HG02623 (cell line): ENCODE results near the gene CHRNA3.

Experiments used
- ATAC-seq: cut with Tn5 transposase; IDR thresholded peaks from one replicate; pipeline ENCODE4 v1.9.1; 2021; ENCODE audit warnings: moderate library complexity; ENCODE audit not compliant: unreplicated experiment

The CHRNA3 gene

GRCh38 chr15:78636378-78636859 lies 15.6 kb upstream of the CHRNA3 start:
- ATAC-seq: no peak

DNA sequence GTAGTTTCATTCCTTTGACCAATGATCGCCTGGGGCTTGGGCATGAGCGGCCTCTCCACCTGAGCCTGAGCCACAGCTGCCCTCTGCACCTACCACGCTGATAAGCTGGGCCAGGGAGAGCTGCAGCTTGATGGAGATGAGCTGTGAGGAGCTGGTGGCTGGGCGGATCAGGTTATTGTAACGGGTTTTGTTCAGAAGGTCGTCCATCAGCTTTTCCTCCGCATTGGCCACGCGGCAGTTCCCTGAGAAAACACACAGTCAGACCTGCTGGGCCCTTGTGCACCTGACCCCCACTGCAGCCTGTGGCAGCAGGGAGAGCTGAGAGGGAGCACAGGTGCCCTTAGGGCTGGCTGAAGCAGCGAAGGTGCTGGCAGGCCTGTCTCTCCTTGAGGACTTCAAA lies 14.6 kb upstream of the CHRNA3 start:
- ATAC-seq: no peak

DNA sequence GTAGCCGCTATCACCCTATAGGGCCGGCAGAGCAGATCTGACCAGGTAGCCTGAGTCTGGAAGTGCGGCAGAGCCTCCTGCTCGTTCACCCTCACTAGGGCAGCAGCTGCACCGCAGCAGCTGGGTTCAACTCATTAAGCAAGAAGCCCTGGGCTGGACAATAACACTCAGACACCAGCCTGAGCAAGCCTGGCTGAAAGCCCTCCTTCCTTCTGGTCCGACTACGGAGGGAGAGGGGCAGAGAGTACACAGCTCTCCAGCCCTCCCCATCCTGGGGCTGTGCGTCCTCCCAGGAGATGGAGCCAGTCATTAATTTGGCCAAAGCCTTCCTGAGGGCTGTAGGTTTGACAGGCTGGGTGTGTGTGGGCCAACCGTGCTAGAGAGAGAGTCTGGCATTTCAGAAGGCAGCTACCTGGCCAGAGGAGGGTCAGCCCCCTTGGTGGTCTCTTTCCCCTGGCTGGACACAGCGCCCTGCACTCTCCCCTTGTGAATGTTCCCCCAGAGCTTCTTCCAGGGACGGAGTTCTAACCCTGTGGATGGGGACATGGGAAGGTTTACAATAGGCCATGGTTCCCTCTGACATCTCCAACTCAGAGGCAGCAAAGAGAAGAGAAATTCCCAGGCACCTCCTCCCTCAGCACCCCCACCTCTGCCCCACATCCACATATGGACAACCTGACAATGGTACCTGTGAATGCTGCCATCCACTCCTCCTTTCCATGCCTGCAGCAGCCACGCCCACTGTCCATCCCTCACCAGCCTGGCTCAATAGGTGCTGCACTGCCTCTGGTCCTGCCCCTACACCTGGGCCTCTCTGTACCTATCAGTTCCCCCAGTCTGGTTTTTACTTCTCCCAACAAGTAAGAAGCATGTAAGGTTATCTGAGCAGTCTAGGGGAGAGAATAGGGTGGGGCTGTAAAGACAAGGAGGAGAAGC lies 13.7 kb upstream of the CHRNA3 start:
- no peak for ATAC-seq

DNA sequence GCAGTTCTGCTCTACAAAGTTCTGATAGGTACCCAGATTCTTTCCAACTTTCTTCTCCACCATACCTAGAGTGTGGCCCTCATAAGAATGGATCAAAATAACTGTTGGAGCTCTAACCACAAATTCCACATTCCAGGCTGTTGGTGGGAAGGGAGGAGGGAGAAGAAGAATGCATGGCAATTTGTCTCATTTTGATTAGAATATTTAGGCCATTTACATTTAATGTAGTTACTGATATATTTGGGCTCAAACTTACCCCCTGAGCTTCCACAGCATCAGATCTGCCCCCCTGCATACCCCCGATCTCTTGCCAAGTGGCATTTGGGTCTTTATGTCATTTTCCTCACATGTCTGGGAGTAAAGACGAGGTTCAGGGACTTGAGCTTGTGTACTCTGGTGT lies 12.6 kb upstream of the CHRNA3 start:
- no peak for ATAC-seq

DNA sequence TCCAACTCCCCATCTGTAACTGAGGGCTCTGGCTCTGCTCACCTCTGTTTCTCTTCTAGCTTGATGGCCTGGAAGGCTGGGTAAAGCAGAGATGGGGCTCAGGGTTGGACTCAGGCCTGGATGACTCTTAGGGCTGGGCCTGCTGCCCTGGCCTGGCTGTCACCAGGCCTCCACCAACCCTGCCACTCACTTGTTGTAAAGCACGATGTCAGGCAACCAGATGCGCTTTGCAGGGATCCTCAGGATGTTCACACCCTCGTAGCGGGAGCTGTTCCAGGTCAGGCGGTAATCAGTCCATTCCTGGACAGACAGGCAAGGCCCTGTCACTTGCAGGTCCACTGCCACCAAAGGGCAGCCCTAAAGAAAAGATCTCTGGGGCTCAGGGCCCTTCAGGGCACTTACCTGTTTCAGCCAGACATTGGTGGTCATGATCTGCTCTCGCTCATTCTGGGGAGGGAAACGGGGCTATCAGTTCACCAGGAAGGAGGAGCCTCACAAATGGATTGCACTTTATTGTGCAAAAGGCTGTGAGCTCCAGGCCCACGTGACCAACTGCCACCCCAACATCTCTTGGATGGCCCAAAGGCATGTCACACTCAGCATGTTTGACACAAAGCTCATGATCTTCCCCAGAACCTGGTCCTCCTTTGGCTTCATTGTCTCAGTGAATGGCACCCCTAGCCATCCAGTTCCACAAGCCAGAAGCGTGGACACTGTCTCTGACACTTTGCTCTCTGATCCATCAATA lies 10.3 kb upstream of the CHRNA3 start:
- ATAC-seq: no peak

- no peak for ATAC-seq
These were observed 8.9 kb upstream of the CHRNA3 start for GRCh38 chr15:78629716-78630065.

- no peak for ATAC-seq
These were observed 8.4 kb upstream of the CHRNA3 start for GRCh38 chr15:78629031-78629715.

DNA sequence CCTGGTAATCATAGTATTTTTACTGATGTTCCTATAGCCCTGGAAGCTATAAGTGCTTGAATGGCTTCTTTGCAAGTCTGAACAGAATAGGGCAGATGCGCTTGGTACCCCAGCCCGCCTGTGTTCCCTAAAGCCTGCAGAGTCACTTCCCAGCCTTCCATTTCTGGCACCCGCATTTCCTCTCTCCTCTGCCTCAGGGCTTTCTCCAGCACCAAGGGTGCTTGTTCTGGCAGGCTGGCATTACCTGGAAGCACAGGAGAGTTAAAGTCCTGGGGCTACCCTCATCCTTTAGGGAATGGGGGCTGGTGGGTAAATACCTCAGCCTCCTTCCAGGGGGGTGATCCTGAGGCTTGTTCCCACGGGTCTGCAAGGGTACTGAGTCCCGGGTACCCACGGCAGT lies 7.4 kb upstream of the CHRNA3 start:
- ATAC-seq: no peak

DNA sequence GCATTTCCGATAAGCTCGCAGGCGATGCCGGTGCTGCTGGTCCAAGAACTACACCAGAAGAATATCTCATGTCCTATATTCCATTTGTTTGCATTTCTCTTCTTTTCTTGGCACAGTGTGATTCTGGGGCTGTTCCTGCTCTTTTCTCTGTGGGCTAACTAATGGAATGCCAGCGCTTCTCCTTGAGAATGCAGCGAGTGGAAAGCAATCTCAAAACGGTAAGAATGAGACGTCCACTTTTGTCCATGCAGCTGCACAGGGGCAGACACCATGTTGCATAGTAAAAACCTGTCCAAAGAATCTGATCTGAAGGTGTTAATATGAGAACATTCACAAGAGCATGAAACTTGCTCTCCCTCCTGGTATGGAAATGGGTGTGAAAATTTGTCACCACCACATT lies 6.6 kb upstream of the CHRNA3 start:
- ATAC-seq: no peak

DNA sequence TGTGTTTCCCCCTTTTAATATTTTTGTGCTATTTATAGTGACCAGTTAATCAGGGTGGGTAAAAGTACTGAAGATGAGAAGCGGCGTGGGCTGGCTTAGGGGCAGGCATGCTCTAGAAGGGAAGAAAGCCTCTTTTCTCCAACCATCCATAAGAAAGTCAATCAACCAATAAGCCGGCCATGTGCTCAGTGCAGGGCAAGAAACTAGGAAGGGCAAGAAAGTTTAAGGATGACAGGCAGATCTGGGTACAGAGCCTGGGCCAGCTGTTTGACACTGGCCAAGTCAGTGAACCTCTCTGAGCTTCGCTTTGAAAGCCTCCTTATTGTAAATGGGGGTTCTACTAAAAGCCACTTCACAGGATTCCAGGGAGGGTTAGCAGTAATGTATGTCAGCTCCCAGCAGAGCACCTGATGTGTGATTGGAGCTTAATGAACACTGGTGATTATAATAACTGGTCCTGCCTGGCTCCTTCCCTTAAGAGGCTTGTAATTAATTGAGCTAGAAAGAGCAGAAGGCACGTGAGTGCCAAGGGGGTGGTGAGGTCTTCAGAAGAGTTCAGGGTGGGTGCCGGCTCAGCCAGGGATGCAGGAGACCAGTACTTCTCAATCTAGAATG lies 5.7 kb upstream of the CHRNA3 start:
- no peak for ATAC-seq

GRCh38 chr15:78625606-78626280 lies 4.9 kb upstream of the CHRNA3 start:
- no peak for ATAC-seq

- no peak for ATAC-seq
These were observed 4.1 kb upstream of the CHRNA3 start for GRCh38 chr15:78624651-78625590.

DNA sequence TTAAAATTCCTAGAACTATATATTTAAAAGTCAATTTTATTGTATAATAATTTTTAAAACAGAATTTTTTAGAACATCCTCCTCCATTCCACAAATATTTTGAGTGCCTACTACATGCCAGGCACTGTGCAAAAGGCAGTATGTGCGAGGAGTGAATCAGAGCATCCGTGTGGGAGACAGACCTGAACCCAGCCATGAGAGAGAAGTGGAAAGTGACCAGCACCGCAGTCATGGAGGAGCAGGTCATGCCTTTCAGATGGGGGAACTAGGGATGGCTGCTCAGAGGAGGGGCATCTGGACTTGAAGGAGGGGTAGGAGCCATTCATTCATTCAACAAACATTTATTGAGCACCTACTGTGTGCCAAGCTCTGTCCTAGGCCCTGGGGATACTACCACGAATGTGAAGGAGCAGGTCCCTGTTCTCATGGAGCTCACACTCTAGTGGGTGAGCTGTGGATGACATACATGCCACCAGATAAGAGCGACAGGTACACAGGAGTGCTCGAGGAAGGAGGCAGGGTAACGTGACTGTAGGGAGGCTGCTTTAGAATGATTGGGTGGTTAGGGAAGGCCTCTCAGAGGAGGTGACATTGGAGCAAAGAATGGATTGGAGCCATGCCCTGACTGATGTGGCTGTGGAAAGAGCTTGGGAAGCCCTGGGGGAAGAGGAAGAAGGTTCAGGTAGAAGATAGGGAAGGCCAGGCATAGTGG lies 3.1 kb upstream of the CHRNA3 start:
- no peak for ATAC-seq

GRCh38 chr15:78621810-78622402 lies 1.1 kb upstream of the CHRNA3 start:
- ATAC-seq: no peak

- ATAC-seq: no peak
These were observed 722 bp downstream of the CHRNA3 start for GRCh38 chr15:78620021-78620526.

DNA sequence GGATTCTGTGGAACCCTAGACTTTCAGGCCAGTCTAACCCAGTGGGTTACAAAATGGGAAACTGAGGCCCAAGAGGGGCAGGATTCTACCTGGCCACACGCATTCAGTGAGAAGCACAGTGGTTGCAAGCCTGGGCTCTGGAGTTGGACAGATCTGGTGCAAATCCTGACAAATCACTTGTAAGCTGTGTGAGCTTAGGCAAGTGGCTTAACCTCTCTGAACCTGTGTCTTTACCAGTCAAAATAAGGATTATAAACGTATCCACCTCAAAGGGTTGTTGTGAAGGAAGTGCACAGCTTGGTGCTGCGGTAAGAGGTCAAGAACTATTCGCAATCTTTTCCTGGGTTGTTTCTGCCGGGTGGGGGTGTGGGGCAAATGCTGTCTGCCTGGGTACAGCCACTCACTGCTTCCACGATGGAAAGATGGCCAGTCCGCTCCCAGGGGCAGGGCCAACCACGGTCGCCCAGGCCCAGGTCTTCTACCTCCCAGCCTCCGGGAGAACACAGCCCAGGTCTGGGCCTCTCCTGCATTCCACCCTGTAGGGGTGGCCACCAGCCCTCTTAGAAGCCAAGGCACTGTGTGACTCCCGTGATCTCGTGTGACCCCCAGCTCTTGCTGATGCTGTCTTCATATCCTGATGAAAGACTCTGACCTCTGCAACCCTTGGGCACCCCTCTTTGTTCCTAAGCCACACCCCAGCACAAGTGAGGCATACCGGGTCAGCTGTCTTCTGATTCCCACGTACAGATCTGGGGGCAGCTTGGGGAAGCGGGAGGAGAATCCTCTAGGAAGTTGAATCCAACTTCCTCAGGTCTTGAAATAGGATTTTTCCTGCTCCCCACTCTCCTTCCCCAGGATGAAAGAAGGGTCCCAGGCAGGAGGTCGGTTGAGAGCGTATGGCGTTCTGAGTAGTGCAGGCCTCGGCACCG lies 1.5 kb downstream of the CHRNA3 start:
- ATAC-seq: no peak

DNA sequence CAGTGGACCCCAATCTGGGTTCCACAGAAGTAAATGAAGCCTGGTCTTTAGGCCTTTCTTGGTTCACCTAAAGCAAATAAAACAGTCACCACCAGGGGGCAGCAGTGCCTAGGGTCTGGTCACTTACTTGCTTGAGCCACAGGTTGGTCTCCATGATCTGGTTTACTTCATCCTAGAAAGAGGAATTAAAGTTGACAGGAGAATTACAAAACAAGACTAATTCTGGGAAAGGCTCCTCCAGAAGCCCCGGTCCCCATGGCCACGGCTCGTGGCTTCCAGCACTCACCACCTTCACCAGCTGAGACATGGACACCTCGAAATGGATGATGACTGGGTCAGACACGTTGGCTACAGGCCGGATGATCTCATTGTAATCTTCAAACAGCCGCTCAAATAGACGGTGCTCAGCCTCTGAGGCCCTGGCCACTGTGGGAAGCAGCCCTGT lies 2.3 kb downstream of the CHRNA3 start:
- no peak for ATAC-seq
